Measurements from ENCODE around the gene RARRES1.

DNA sequence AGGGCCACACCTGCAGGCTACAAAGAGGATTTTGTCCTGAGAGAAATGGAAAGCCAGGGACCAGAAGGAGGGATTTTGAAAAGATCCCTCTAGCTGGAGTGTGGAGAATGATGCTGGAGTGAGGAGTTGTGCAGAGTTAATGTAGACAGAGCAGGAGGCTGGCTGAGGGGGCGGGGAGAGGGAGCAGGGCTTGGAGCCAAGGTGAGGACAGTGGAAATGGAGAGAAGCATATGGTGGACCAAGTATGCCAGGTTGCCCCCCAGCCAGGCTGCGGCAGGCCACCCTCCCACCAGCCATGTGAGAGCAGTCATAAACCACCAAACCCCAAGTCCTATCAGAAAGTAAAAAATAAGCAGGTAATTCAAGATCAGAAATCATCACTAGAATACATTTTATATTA lies 14.7 kb downstream of the RARRES1 start:
- TF ChIP-seq ELK4 (IDR thresholded peaks at IDR 0.05; ENCODE audit: borderline replicate concordance, low read depth, low read length), result no peak
- TF ChIP-seq ZBTB21 (tag by site-specific recombination; IDR thresholded peaks at IDR 0.05), result no peak
- no peak for TF ChIP-seq YY2 (tag by site-specific recombination; IDR thresholded peaks at IDR 0.05)
- TF ChIP-seq, protein P1, sequence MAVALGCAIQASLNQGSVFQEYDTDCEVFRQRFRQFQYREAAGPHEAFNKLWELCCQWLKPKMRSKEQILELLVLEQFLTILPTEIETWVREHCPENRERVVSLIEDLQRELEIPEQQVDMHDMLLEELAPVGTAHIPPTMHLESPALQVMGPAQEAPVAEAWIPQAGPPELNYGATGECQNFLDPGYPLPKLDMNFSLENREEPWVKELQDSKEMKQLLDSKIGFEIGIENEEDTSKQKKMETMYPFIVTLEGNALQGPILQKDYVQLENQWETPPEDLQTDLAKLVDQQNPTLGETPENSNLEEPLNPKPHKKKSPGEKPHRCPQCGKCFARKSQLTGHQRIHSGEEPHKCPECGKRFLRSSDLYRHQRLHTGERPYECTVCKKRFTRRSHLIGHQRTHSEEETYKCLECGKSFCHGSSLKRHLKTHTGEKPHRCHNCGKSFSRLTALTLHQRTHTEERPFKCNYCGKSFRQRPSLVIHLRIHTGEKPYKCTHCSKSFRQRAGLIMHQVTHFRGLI (tag by site-specific recombination; IDR thresholded peaks at IDR 0.05), result no peak
